Measurements from ENCODE around the gene UNC79. TPM values are rescaled to one million over a fixed set of nuclear protein-coding genes. Genes with fewer than 3 reads are reported as not detected.
A peak's percentile ranks its signal among the peaks of the same experiment; 100 is the strongest.

The UNC79 gene
- total RNA-seq, 2 donors from 2014 or later, result 6.0 to 14.4 TPM

GRCh38 chr14:93736378-93737014 is 305.8 kb downstream of the UNC79 start:
- no peak overlapping the region for H3K4me3 Mint-ChIP-seq
- H3K27me3 Mint-ChIP-seq (ENCODE audit: insufficient read depth), result no peaks in the 10 kb centered on the region
- H3K4me1 ChIP-seq (ENCODE audit: control insufficient read depth, insufficient read depth, low read length), result no peaks in the 10 kb centered on the region
- peak; percentile 80 for DNase-seq
- WGBS, 2 experiments (ENCODE audit: insufficient coverage in 1 of 2, insufficient read length in 1 of 2), result 91 to 100% methylated on average over 2 to 9 of the region's 10 CpGs
- no peak overlapping the region for H3K27ac ChIP-seq (ENCODE audit: low read depth, low read length)
- H3K9me3 Mint-ChIP-seq, result no peaks in the 10 kb centered on the region
- no peaks in the 10 kb centered on the region for H3K27me3 ChIP-seq (ENCODE audit: control insufficient read depth, insufficient read depth, low read length, poor library complexity, severe bottlenecking)
- no peak overlapping the region for H3K27ac Mint-ChIP-seq
- H3K36me3 ChIP-seq (ENCODE audit: control insufficient read depth, insufficient read depth, low read length), result peaks cover 28% of the 10 kb centered on the region
- H3K4me1 Mint-ChIP-seq, result peaks cover 6% of the 10 kb centered on the region
- H3K36me3 Mint-ChIP-seq (ENCODE audit: low read depth), result peaks cover 52% of the 10 kb centered on the region
- no peak overlapping the region for H3K9ac ChIP-seq (ENCODE audit: extremely low read depth, low read length, poor library complexity, severe bottlenecking)
- no peaks in the 10 kb centered on the region for H3K9me3 ChIP-seq (ENCODE audit: control insufficient read depth, low read length)
- no peak overlapping the region for H3K4me3 ChIP-seq (ENCODE audit: low read length)
- TF ChIP-seq, protein P1, sequence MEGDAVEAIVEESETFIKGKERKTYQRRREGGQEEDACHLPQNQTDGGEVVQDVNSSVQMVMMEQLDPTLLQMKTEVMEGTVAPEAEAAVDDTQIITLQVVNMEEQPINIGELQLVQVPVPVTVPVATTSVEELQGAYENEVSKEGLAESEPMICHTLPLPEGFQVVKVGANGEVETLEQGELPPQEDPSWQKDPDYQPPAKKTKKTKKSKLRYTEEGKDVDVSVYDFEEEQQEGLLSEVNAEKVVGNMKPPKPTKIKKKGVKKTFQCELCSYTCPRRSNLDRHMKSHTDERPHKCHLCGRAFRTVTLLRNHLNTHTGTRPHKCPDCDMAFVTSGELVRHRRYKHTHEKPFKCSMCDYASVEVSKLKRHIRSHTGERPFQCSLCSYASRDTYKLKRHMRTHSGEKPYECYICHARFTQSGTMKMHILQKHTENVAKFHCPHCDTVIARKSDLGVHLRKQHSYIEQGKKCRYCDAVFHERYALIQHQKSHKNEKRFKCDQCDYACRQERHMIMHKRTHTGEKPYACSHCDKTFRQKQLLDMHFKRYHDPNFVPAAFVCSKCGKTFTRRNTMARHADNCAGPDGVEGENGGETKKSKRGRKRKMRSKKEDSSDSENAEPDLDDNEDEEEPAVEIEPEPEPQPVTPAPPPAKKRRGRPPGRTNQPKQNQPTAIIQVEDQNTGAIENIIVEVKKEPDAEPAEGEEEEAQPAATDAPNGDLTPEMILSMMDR (conservative IDR thresholded peaks at IDR 0.05), result peak; percentile 75

- 94 to 100% methylated on average over 3 to 11 of the region's 11 CpGs for WGBS, 2 experiments (ENCODE audit: insufficient coverage in 1 of 2, insufficient read length in 1 of 2)
- H3K36me3 ChIP-seq (ENCODE audit: control insufficient read depth, insufficient read depth, low read length), result peaks cover 26% of the 10 kb centered on the region
- H3K4me3 ChIP-seq (ENCODE audit: low read length), result no peak overlapping the region
- H3K4me1 Mint-ChIP-seq, result peaks cover 7% of the 10 kb centered on the region
- TF ChIP-seq, protein P1 (conservative IDR thresholded peaks at IDR 0.05), result no peak
- peaks cover 50% of the 10 kb centered on the region for H3K36me3 Mint-ChIP-seq (ENCODE audit: low read depth)
- no peaks in the 10 kb centered on the region for H3K27me3 ChIP-seq (ENCODE audit: control insufficient read depth, insufficient read depth, low read length, poor library complexity, severe bottlenecking)
- H3K4me1 ChIP-seq (ENCODE audit: control insufficient read depth, insufficient read depth, low read length), result no peaks in the 10 kb centered on the region
- H3K9me3 ChIP-seq (ENCODE audit: control insufficient read depth, low read length), result no peaks in the 10 kb centered on the region
- H3K4me3 Mint-ChIP-seq, result no peak overlapping the region
- no peak for DNase-seq
- no peaks in the 10 kb centered on the region for H3K9me3 Mint-ChIP-seq
- H3K27ac ChIP-seq (ENCODE audit: low read depth, low read length), result no peak overlapping the region
- no peak overlapping the region for H3K9ac ChIP-seq (ENCODE audit: extremely low read depth, low read length, poor library complexity, severe bottlenecking)
- no peaks in the 10 kb centered on the region for H3K27me3 Mint-ChIP-seq (ENCODE audit: insufficient read depth)
- no peak overlapping the region for H3K27ac Mint-ChIP-seq
These were observed 306.9 kb downstream of the UNC79 start for GRCh38 chr14:93737634-93738033.

- TF ChIP-seq, protein P1 (conservative IDR thresholded peaks at IDR 0.05), result no peak
- Histone ChIP-seq H3K27me3 (ENCODE audit: control insufficient read depth, insufficient read depth, low read length, poor library complexity, severe bottlenecking) (no peaks in the 10 kb centered on the region), H3K4me1 (ENCODE audit: control insufficient read depth, insufficient read depth, low read length) (peaks cover 13% of the 10 kb centered on the region), H3K9me3 (ENCODE audit: control insufficient read depth, low read length) (no peaks in the 10 kb centered on the region), H3K4me3 (ENCODE audit: low read length) (no peak overlapping the region), H3K9ac (ENCODE audit: extremely low read depth, low read length, poor library complexity, severe bottlenecking) (no peak overlapping the region), H3K27ac (ENCODE audit: low read depth, low read length) (peak overlapping the region; percentile 21), H3K36me3 (ENCODE audit: control insufficient read depth, insufficient read depth, low read length) (peaks cover 16% of the 10 kb centered on the region)
- Mint-ChIP-seq H3K4me3 (no peak overlapping the region), H3K27ac (no peak overlapping the region), H3K4me1 (peaks cover 16% of the 10 kb centered on the region), H3K9me3 (no peaks in the 10 kb centered on the region), H3K27me3 (ENCODE audit: insufficient read depth) (no peaks in the 10 kb centered on the region), H3K36me3 (ENCODE audit: low read depth) (peaks cover 29% of the 10 kb centered on the region)
- no peak for DNase-seq
- WGBS, 2 experiments (ENCODE audit: insufficient coverage in 1 of 2, insufficient read length in 1 of 2), result 93 to 94% methylated on average over 10 to 12 of the region's 12 CpGs
These were observed 311.0 kb downstream of the UNC79 start for GRCh38 chr14:93741556-93742230.
